Naive thymus-derived CD4-positive, alpha-beta T cell (primary cell): ENCODE measurements around the gene PLCH2. TPM values are rescaled to one million over a fixed set of nuclear protein-coding genes. Genes with fewer than 3 reads are reported as not detected.

Experiments used
- ATAC-seq: fragments of 150-1000 bp; cut with Tn5 transposase; 2 replicates; pipeline ENCODE4 v1.10.0; 2021; ENCODE audit warnings: mild to moderate bottlenecking, moderate library complexity
- CTCF ChIA-PET: fragments of 350-600 bp; sonication (Branson Sonifier 250); formaldehyde crosslinking; loops from one replicate; lab custom pipeline; 2021; ENCODE audit warnings: antibody characterized with exemption; lab: Charles Lee
- POLR2A ChIA-PET: fragments of 350-600 bp; sonication (Branson Sonifier 250); formaldehyde crosslinking; loops from one replicate; lab custom pipeline; 2021; ENCODE audit warnings: antibody characterized with exemption, inconsistent platforms; lab: Charles Lee
- DNase-seq, 9 donors: peaks; one replicate each; pipeline versions ENCODE4 v3.0.0 to v3.0.0-alpha.2; 2020 to 2022; ENCODE audit warnings: mixed read lengths in 1 of 9
- H3K27ac ChIP-seq: one replicate; pipeline ENCODE4 v1.7.0; 2013; ENCODE audit warnings: mild to moderate bottlenecking, low read depth, low read length, moderate library complexity
- H3K27me3 ChIP-seq, 2 donors: one replicate each; pipeline ENCODE4 v1.7.0; 2013; ENCODE audit warnings: low read length in 2 of 2, mild to moderate bottlenecking in 2 of 2, moderate library complexity in 2 of 2; ENCODE audit not compliant: control insufficient read depth in 2 of 2, insufficient read depth in 2 of 2
- H3K36me3 ChIP-seq, 3 experiments: 1 replicate in 2 of 3; 2 replicates in 1 of 3; pipeline ENCODE4 v1.7.0; 2013; ENCODE audit warnings: low read length in 3 of 3, mild to moderate bottlenecking in 3 of 3, moderate library complexity in 1 of 3; ENCODE audit not compliant: insufficient read depth in 3 of 3, control insufficient read depth in 2 of 3
- H3K4me1 ChIP-seq, 2 donors: one replicate each; pipeline ENCODE4 v1.7.0; 2013; ENCODE audit warnings: low read length in 2 of 2, mild to moderate bottlenecking in 2 of 2, moderate library complexity in 1 of 2; ENCODE audit not compliant: control insufficient read depth in 2 of 2, insufficient read depth in 2 of 2
- H3K4me3 ChIP-seq: 2 replicates; pipeline ENCODE4 v1.7.0; 2013; ENCODE audit warnings: mild to moderate bottlenecking, low read length
- H3K9me3 ChIP-seq, 3 experiments: 1 replicate in 2 of 3; 2 replicates in 1 of 3; pipeline ENCODE4 v1.7.0; 2013; ENCODE audit warnings: low read length in 3 of 3; ENCODE audit not compliant: control insufficient read depth in 2 of 3
- H3K27ac Mint-ChIP-seq, 9 donors: one replicate each; pipeline ENCODE4 v1.8.0; 2020 to 2022; ENCODE audit warnings: mixed read lengths in 9 of 9, mild to moderate bottlenecking in 8 of 9, moderate library complexity in 5 of 9, inconsistent platforms in 2 of 9
- H3K27me3 Mint-ChIP-seq, 5 donors: one replicate each; pipeline ENCODE4 v1.8.0; 2021 to 2022; ENCODE audit warnings: mixed read lengths in 5 of 5, mild to moderate bottlenecking in 1 of 5
- H3K36me3 Mint-ChIP-seq, 5 donors: one replicate each; pipeline ENCODE4 v1.8.0; 2020 to 2022; ENCODE audit warnings: mixed read lengths in 5 of 5, mild to moderate bottlenecking in 3 of 5, inconsistent platforms in 1 of 5
- H3K4me1 Mint-ChIP-seq, 7 donors: one replicate each; pipeline ENCODE4 v1.8.0; 2020 to 2022; ENCODE audit warnings: mixed read lengths in 7 of 7, mild to moderate bottlenecking in 3 of 7, inconsistent platforms in 1 of 7
- H3K4me3 Mint-ChIP-seq, 10 donors: one replicate each; pipeline ENCODE4 v1.8.0; 2020 to 2022; ENCODE audit warnings: mild to moderate bottlenecking in 10 of 10, mixed read lengths in 10 of 10, moderate library complexity in 6 of 10, inconsistent platforms in 2 of 10
- H3K9me3 Mint-ChIP-seq, 11 donors: one replicate each; pipeline ENCODE4 v1.8.0; 2020 to 2022; ENCODE audit warnings: mixed read lengths in 11 of 11, mild to moderate bottlenecking in 4 of 11, inconsistent platforms in 1 of 11, moderate library complexity in 1 of 11
- intact Hi-C, 2 donors: fragments of 100-400 bp; cut with micrococcal nuclease; formaldehyde crosslinking; loops; one replicate each; pipeline ENCODE4 v1.15.1; 2023
- polyA plus RNA-seq, 2 donors: library from polyadenylated mRNA; unstranded; fragments of 300-500 nt; fragmentation: Illumina TruSeq; gene quantifications; one replicate each; pipeline ENCODE4 v1.2.3, GENCODE V29; 2021
- total RNA-seq, 6 experiments: library from RNA in 5 of 6; stranded (reverse) in 5 of 6; gene quantifications; 1 replicate in 5 of 6; 2 replicates in 1 of 6; pipeline ENCODE4 v1.2.3 and lab custom pipeline; 2021 to 2026

PLCH2 gene
- total and polyA plus RNA-seq, 7 experiments from 2014 or later: 0.11 to 37.4 (median 11.8) TPM

GRCh38 chr1:2543543-2544092 is 67.5 kb downstream of the PLCH2 start:
- H3K36me3 ChIP-seq: no peaks in the 10 kb centered on the region
- no peaks in the 10 kb centered on the region for H3K27me3 ChIP-seq
- H3K4me1 ChIP-seq: peaks cover 10 to 31% of the 10 kb centered on the region in 2 donors
- Mint-ChIP-seq H3K4me3 (peak overlapping the region in 1 of 10 donors; percentile 61), H3K9me3 (no peaks in the 10 kb centered on the region), H3K27me3 (peaks cover 0 to 19% (median 0%) of the 10 kb centered on the region in 5 donors), H3K27ac (no peak overlapping the region), H3K4me1 (peaks cover 0 to 30% (median 9%) of the 10 kb centered on the region in 7 donors), H3K36me3 (no peaks in the 10 kb centered on the region)
- no peak overlapping the region for H3K27ac ChIP-seq
- no peak overlapping the region for H3K4me3 ChIP-seq
- ATAC-seq (no peak), DNase-seq (peak in 7 of 9 donors; percentile 49 to 70 (median 63))
- CTCF ChIA-PET: interaction anchor here (1.0 to 1.3 kb wide), 3 partner anchors 17 to 128 kb away, joined by 3 read pairs; partner anchors contain the start of gene PANK4
- intact Hi-C loops: no loop called here
- POLR2A ChIA-PET: interaction anchor here (1.2 to 11.7 kb wide), 5 partner anchors 14 to 131 kb away, joined by 3 to 294 read pairs (median 5); partner anchors contain the start of genes HES5, PANK4, PEX10 and PRXL2B
- no peaks in the 10 kb centered on the region for H3K9me3 ChIP-seq

- no peaks in the 10 kb centered on the region for H3K36me3 Mint-ChIP-seq
- Histone ChIP-seq H3K4me1 (peaks cover 15 to 37% of the 10 kb centered on the region in 2 donors), H3K9me3 (no peaks in the 10 kb centered on the region), H3K27ac (no peak overlapping the region), H3K36me3 (no peaks in the 10 kb centered on the region), H3K4me3 (no peak overlapping the region), H3K27me3 (no peaks in the 10 kb centered on the region)
- H3K27ac Mint-ChIP-seq: peak overlapping the region in 1 of 9 donors; percentile 85
- no peak for DNase-seq
- ChIA-PET POLR2A (interaction anchor here (1.2 to 11.7 kb wide), 5 partner anchors 15 to 131 kb away, joined by 3 to 294 read pairs (median 5); partner anchors contain the start of genes HES5, PANK4, PEX10 and PRXL2B), CTCF (interaction anchor here (1.0 to 1.3 kb wide), 3 partner anchors 18 to 129 kb away, joined by 3 read pairs; partner anchors contain the start of gene PANK4)
- no peak for ATAC-seq
- peaks cover 0 to 16% (median 0%) of the 10 kb centered on the region in 5 donors for H3K27me3 Mint-ChIP-seq
- no peaks in the 10 kb centered on the region for H3K9me3 Mint-ChIP-seq
- intact Hi-C loops: no loop called here
- peaks cover 0 to 36% (median 15%) of the 10 kb centered on the region in 7 donors for H3K4me1 Mint-ChIP-seq
- peak overlapping the region in 2 of 10 donors; percentile 41 to 61 for H3K4me3 Mint-ChIP-seq
These were observed 68.2 kb downstream of the PLCH2 start for GRCh38 chr1:2544093-2544874.

GRCh38 chr1:2544875-2545640 is 69.0 kb downstream of the PLCH2 start:
- Mint-ChIP-seq H3K27ac (peak overlapping the region in 7 of 9 donors; percentile 23 to 97 (median 69)), H3K4me3 (peak overlapping the region in 3 of 10 donors; percentile 14 to 59 (median 35)), H3K27me3 (peaks cover 0 to 16% (median 0%) of the 10 kb centered on the region in 5 donors), H3K9me3 (no peaks in the 10 kb centered on the region), H3K36me3 (peaks cover 0 to 2% (median 0%) of the 10 kb centered on the region in 5 donors), H3K4me1 (peaks cover 0 to 40% (median 18%) of the 10 kb centered on the region in 7 donors)
- ATAC-seq (no peak), DNase-seq (peak in 1 of 9 donors; percentile 32)
- CTCF ChIA-PET: interaction anchor here (1.0 to 3.6 kb wide), 3 partner anchors 18 to 41 kb away, joined by 3 to 21 read pairs (median 5); partner anchors contain the start of genes PANK4 and PRXL2B
- intact Hi-C loops: loop anchor here in 1 of 2 donors (5.0 kb wide), 1 partner anchor 243 kb away; no protein-coding TSS in a partner anchor
- Histone ChIP-seq H3K27me3 (no peaks in the 10 kb centered on the region), H3K27ac (peak overlapping the region; percentile 75), H3K4me1 (peaks cover 18 to 40% of the 10 kb centered on the region in 2 donors), H3K36me3 (no peaks in the 10 kb centered on the region), H3K4me3 (no peak overlapping the region), H3K9me3 (no peaks in the 10 kb centered on the region)
- POLR2A ChIA-PET: interaction anchor here (0.8 to 11.7 kb wide), 9 partner anchors 11 to 356 kb away, joined by 3 to 294 read pairs (median 4); partner anchors contain the start of genes HES5, PANK4, PEX10 and PRXL2B

GRCh38 chr1:2545754-2546514 is 69.8 kb downstream of the PLCH2 start:
- Histone ChIP-seq H3K4me1 (peaks cover 18 to 40% of the 10 kb centered on the region in 2 donors), H3K9me3 (no peaks in the 10 kb centered on the region), H3K36me3 (no peaks in the 10 kb centered on the region), H3K4me3 (peak overlapping the region; percentile 88), H3K27ac (peak overlapping the region; percentile 97), H3K27me3 (no peaks in the 10 kb centered on the region)
- POLR2A ChIA-PET: interaction anchor here (0.8 to 11.7 kb wide), 10 partner anchors 10 to 357 kb away, joined by 3 to 294 read pairs (median 10); partner anchors contain the start of genes HES5, PANK4, PEX10 and PRXL2B
- CTCF ChIA-PET: interaction anchor here (0.7 to 3.6 kb wide), 4 partner anchors 22 to 130 kb away, joined by 3 to 32 read pairs (median 13); partner anchors contain the start of gene PRXL2B
- intact Hi-C loops: loop anchor here (1.0 to 5.0 kb wide), 8 partner anchors 97 to 637 kb away; partner anchors contain the start of genes MORN1 (in 2 of the 2) and RER1 (in 2 of the 2)
- ATAC-seq (peak; percentile 74), DNase-seq (peak; percentile 83 to 91 (median 86))
- Mint-ChIP-seq H3K9me3 (no peaks in the 10 kb centered on the region), H3K36me3 (peaks cover 0 to 2% (median 0%) of the 10 kb centered on the region in 5 donors), H3K27ac (peak overlapping the region in 8 of 9 donors; percentile 28 to 98 (median 97)), H3K4me1 (peaks cover 0 to 41% (median 18%) of the 10 kb centered on the region in 7 donors), H3K4me3 (peak overlapping the region; percentile 27 to 97 (median 94)), H3K27me3 (peaks cover 0 to 16% (median 0%) of the 10 kb centered on the region in 5 donors)

- Histone ChIP-seq H3K27ac (peak overlapping the region; percentile 97), H3K4me3 (peak overlapping the region; percentile 88), H3K36me3 (no peaks in the 10 kb centered on the region), H3K4me1 (peaks cover 18 to 33% of the 10 kb centered on the region in 2 donors), H3K27me3 (no peaks in the 10 kb centered on the region), H3K9me3 (no peaks in the 10 kb centered on the region)
- ChIA-PET CTCF (interaction anchor here (0.6 to 3.6 kb wide), 11 partner anchors 10 to 352 kb away, joined by 3 to 32 read pairs (median 9); partner anchors contain the start of genes FAAP20, PANK4, PEX10 and PRXL2B), POLR2A (interaction anchor here (0.8 to 11.7 kb wide), 15 partner anchors 9 to 351 kb away, joined by 3 to 294 read pairs (median 13); partner anchors contain the start of genes FAAP20, HES5, MORN1 and PANK4)
- H3K27ac Mint-ChIP-seq: peak overlapping the region; percentile 85 to 99 (median 97)
- intact Hi-C loops: loop anchor here (1.0 to 5.0 kb wide), 11 partner anchors 20 to 637 kb away; partner anchors contain the start of genes MORN1 (in 2 of the 2), RER1 (in 2 of the 2), PANK4 (in 1 of the 2) and PRXL2B (in 1 of the 2)
- peak overlapping the region; percentile 87 to 97 (median 94) for H3K4me3 Mint-ChIP-seq
- peak; percentile 66 for ATAC-seq
- H3K4me1 Mint-ChIP-seq: peaks cover 0 to 38% (median 18%) of the 10 kb centered on the region in 7 donors
- peaks cover 0 to 11% (median 0%) of the 10 kb centered on the region in 5 donors for H3K27me3 Mint-ChIP-seq
- H3K9me3 Mint-ChIP-seq: no peaks in the 10 kb centered on the region
- DNase-seq: peak; percentile 70 to 90 (median 86)
- H3K36me3 Mint-ChIP-seq: peaks cover 0 to 2% (median 0%) of the 10 kb centered on the region in 5 donors
These were observed 70.6 kb downstream of the PLCH2 start for GRCh38 chr1:2546515-2547209.
